ENCODE measurements around the gene TMUB2. TPM values are rescaled to one million over a fixed set of nuclear protein-coding genes. Genes with fewer than 3 reads are reported as not detected.

TMUB2 gene
- total RNA-seq, 2 donors from 2014 or later: 22.6 to 31.0 TPM

DNA sequence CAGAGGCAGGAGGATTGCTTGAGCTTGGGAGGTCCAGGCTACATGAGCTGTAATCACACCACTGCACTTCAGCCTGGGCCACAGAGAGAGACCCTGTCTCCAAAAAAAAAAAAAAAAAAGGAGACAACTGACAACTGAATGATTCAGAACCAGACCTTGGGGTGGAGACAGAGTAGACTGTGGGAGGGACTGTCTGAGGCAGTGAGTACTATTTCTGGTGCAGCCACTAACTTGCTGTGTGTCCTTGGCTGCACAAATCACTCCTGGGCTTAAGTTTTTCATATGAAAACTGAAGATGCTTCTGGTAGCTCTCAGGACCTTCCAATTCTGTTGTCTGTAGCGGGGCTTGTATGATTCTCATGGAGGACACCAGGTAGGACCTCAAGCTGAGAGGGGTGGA lies 10.5 kb upstream of the TMUB2 start:
- no peaks in the 10 kb centered on the region for H3K36me3 ChIP-seq (replicated peaks in 1 of 2; ENCODE audit: insufficient read depth in 1 of 2, low read depth in 2 of 2)
- no peak for ATAC-seq
- H3K9me3 ChIP-seq: no peaks in the 10 kb centered on the region
- H3K27ac ChIP-seq: no peak overlapping the region
- intact Hi-C loops (cut with DNase I): no loop called here
- TF ChIP-seq, protein P1, sequence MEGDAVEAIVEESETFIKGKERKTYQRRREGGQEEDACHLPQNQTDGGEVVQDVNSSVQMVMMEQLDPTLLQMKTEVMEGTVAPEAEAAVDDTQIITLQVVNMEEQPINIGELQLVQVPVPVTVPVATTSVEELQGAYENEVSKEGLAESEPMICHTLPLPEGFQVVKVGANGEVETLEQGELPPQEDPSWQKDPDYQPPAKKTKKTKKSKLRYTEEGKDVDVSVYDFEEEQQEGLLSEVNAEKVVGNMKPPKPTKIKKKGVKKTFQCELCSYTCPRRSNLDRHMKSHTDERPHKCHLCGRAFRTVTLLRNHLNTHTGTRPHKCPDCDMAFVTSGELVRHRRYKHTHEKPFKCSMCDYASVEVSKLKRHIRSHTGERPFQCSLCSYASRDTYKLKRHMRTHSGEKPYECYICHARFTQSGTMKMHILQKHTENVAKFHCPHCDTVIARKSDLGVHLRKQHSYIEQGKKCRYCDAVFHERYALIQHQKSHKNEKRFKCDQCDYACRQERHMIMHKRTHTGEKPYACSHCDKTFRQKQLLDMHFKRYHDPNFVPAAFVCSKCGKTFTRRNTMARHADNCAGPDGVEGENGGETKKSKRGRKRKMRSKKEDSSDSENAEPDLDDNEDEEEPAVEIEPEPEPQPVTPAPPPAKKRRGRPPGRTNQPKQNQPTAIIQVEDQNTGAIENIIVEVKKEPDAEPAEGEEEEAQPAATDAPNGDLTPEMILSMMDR (IDR thresholded peaks at IDR 0.05): no peak
- no peak for TF ChIP-seq POLR2A (IDR thresholded peaks at IDR 0.05)
- DNase-seq: no peak
- WGBS, 2 donors: 100% methylated on average over 1 of the region's 1 CpG
- no peak overlapping the region for H3K4me3 ChIP-seq
- peaks cover 9% of the 10 kb centered on the region for H3K4me1 ChIP-seq
- H3K27me3 ChIP-seq: no peaks in the 10 kb centered on the region

GRCh38 chr17:44176671-44177501 lies 9.9 kb upstream of the TMUB2 start:
- TF ChIP-seq, protein P1 (IDR thresholded peaks at IDR 0.05): no peak
- TF ChIP-seq POLR2A (IDR thresholded peaks at IDR 0.05): no peak
- WGBS, 2 donors: 92 to 95% methylated on average over 24 to 54 of the region's 54 CpGs
- no peak overlapping the region for H3K27ac ChIP-seq
- no peaks in the 10 kb centered on the region for H3K27me3 ChIP-seq
- DNase-seq (no peak), ATAC-seq (no peak)
- intact Hi-C loops (cut with DNase I): no loop called here
- no peak overlapping the region for H3K4me3 ChIP-seq
- H3K4me1 ChIP-seq: peaks cover 3% of the 10 kb centered on the region
- H3K36me3 ChIP-seq (replicated peaks in 1 of 2; ENCODE audit: insufficient read depth in 1 of 2, low read depth in 2 of 2): no peaks in the 10 kb centered on the region
- no peaks in the 10 kb centered on the region for H3K9me3 ChIP-seq

DNA sequence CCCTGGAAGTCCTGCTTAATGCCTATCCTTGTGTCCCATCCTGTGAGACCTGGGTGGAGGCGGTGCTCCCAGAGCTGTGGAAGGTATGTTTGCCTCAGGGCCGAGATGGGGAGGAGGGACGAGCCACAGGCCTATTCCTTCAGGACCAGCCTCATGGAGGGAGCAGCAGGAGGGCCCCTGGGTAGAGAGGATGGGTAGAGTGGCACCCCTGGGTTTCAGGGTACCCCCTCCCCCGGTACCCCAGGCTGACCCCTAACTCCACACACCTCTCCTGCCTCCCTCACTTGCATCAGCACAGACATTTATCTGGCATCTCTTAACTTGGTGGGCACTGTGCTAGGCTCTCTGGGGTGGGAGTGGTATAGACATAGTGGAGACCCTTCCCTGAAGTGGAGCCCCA lies 9.1 kb upstream of the TMUB2 start:
- H3K27ac ChIP-seq: no peak overlapping the region
- no peaks in the 10 kb centered on the region for H3K36me3 ChIP-seq (replicated peaks in 1 of 2; ENCODE audit: insufficient read depth in 1 of 2, low read depth in 2 of 2)
- intact Hi-C loops (cut with DNase I): no loop called here
- no peaks in the 10 kb centered on the region for H3K4me1 ChIP-seq
- 94 to 97% methylated on average over 4 of the region's 4 CpGs for WGBS, 2 donors
- H3K4me3 ChIP-seq: no peak overlapping the region
- no peaks in the 10 kb centered on the region for H3K9me3 ChIP-seq
- H3K27me3 ChIP-seq: no peaks in the 10 kb centered on the region
- ATAC-seq (no peak), DNase-seq (no peak)
- TF ChIP-seq POLR2A (IDR thresholded peaks at IDR 0.05): no peak
- TF ChIP-seq, protein P1 (IDR thresholded peaks at IDR 0.05): no peak

DNA sequence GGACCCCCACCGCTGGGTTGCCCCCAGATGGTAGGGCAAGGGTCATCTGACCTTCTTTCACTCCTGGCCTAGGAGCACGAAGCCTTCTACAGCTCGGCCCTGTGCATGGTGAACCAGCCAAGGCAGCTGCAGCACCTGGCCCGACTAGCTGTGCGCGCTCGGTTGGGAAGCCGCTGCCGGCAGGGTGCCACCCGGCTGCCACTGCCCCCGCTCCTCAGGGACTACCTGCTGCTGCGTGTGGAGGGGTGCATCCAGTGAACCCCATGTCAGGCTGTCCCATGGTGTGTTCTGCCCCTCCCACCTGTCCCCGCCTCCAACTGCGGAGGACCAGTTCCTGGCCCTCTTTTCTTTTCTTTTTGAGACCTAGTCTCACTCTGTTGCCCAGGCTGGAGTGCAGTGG lies 8.6 kb upstream of the TMUB2 start:
- Histone ChIP-seq H3K9me3 (no peaks in the 10 kb centered on the region), H3K27ac (no peak overlapping the region), H3K4me3 (no peak overlapping the region), H3K4me1 (no peaks in the 10 kb centered on the region), H3K27me3 (no peaks in the 10 kb centered on the region), H3K36me3 (replicated peaks in 1 of 2; ENCODE audit: insufficient read depth in 1 of 2, low read depth in 2 of 2) (no peaks in the 10 kb centered on the region)
- intact Hi-C loops (cut with DNase I): no loop called here
- WGBS, 2 donors: 85 to 86% methylated on average over 9 to 14 of the region's 14 CpGs
- ATAC-seq (no peak), DNase-seq (no peak)
- no peak for TF ChIP-seq POLR2A (IDR thresholded peaks at IDR 0.05)
- TF ChIP-seq, protein P1 (IDR thresholded peaks at IDR 0.05): no peak

GRCh38 chr17:44183024-44183423 lies 3.7 kb upstream of the TMUB2 start:
- no peak overlapping the region for H3K27ac ChIP-seq
- WGBS, 2 donors: 59 to 94% methylated on average over 2 of the region's 2 CpGs
- no peaks in the 10 kb centered on the region for H3K36me3 ChIP-seq (replicated peaks in 1 of 2; ENCODE audit: insufficient read depth in 1 of 2, low read depth in 2 of 2)
- DNase-seq (no peak), ATAC-seq (no peak)
- H3K4me3 ChIP-seq: no peak overlapping the region
- TF ChIP-seq, protein P1 (IDR thresholded peaks at IDR 0.05): no peak
- no peak for TF ChIP-seq POLR2A (IDR thresholded peaks at IDR 0.05)
- intact Hi-C loops (cut with DNase I): no loop called here
- H3K27me3 ChIP-seq: no peaks in the 10 kb centered on the region
- peaks cover 30% of the 10 kb centered on the region for H3K4me1 ChIP-seq
- H3K9me3 ChIP-seq: no peaks in the 10 kb centered on the region
